D721Med (cell line): ENCODE results near the gene GHDC.
"Not testable (repeated sequence)": the region's sequence is repeated elsewhere in the genome, so short reads cannot be mapped to it uniquely, and the experiment has no call there.

Experiments used
- DNase-seq: peaks from one replicate; pipeline ENCODE4 v3.0.0; 2011; ENCODE audit warnings: low spot score; ENCODE audit not compliant: insufficient read length
- FAIRE-seq: peaks from 2 replicates; lab custom pipeline; 2011; peaks lifted over from hg19 to GRCh38; lab: Jason Lieb, UNC
- CTCF ChIP-seq: IDR thresholded peaks from 2 replicates; pipeline ENCODE4 v1.5.1; 2012; ENCODE audit warnings: mild to moderate bottlenecking, control low read depth; ENCODE audit not compliant: insufficient read depth; ENCODE audit errors: missing control alignments

Gene GHDC

GRCh38 chr17:42221886-42222745 is 27.8 kb upstream of the GHDC start:
- DNase-seq = peak; percentile 48
- FAIRE-seq = no peak
- peak; percentile 91 for TF ChIP-seq CTCF

- not testable (repeated sequence) for DNase-seq, FAIRE-seq
Observed at GRCh38 chr17:42219280-42219679, 25.0 kb upstream of the GHDC start.

GRCh38 chr17:42214156-42214555 is 19.9 kb upstream of the GHDC start:
- DNase-seq = no peak
- no peak for FAIRE-seq
- no peak for TF ChIP-seq CTCF

- FAIRE-seq (no peak), DNase-seq (no peak)
- no peak for TF ChIP-seq CTCF
Observed at GRCh38 chr17:42212382-42212781, 18.1 kb upstream of the GHDC start.

GRCh38 chr17:42211921-42212341 is 17.6 kb upstream of the GHDC start:
- FAIRE-seq, DNase-seq: not testable (repeated sequence)

GRCh38 chr17:42210046-42210445 is 15.8 kb upstream of the GHDC start:
- no peak for TF ChIP-seq CTCF
- DNase-seq = no peak
- FAIRE-seq = no peak

- not testable (repeated sequence) for FAIRE-seq, DNase-seq
Observed at GRCh38 chr17:42206153-42206612, 11.9 kb upstream of the GHDC start.

- no peak for TF ChIP-seq CTCF
- no peak for FAIRE-seq
- DNase-seq = no peak
Observed at GRCh38 chr17:42203354-42203753, 9.1 kb upstream of the GHDC start.
